ENCODE measurements around the gene RAD1.

GRCh38 chr5:34915139-34915855 is at the start of gene RAD1, which contains the start of gene BRIX1:
- TF ChIP-seq CTCF (IDR thresholded peaks at IDR 0.05), result peak in 6 of 12 donors; percentile 16 to 48 (median 32)
- peak in 1 of 2 donors; percentile 37 for TF ChIP-seq POLR2A (IDR thresholded peaks at IDR 0.05)

Measured in heart left ventricle (tissue), 13 donors.